ENCODE measurements around the gene HAPLN2.

The HAPLN2 gene

GRCh38 chr1:156664767-156665411, 45.7 kb downstream of the HAPLN2 start:
- peak; percentile 81 for DNase-seq

GRCh38 chr1:156665539-156665938, 46.3 kb downstream of the HAPLN2 start:
- no peak for DNase-seq

- peak; percentile 21 for DNase-seq
These were observed 47.8 kb downstream of the HAPLN2 start for GRCh38 chr1:156666862-156667609.

- peak; percentile 91 for DNase-seq
These were observed 48.4 kb downstream of the HAPLN2 start for GRCh38 chr1:156667610-156667967.

- DNase-seq, result no peak
These were observed 48.9 kb downstream of the HAPLN2 start for GRCh38 chr1:156667968-156668709.

GRCh38 chr1:156668801-156669637, 49.8 kb downstream of the HAPLN2 start:
- DNase-seq, result no peak

GRCh38 chr1:156669794-156670193, 50.6 kb downstream of the HAPLN2 start:
- DNase-seq, result no peak

DNA sequence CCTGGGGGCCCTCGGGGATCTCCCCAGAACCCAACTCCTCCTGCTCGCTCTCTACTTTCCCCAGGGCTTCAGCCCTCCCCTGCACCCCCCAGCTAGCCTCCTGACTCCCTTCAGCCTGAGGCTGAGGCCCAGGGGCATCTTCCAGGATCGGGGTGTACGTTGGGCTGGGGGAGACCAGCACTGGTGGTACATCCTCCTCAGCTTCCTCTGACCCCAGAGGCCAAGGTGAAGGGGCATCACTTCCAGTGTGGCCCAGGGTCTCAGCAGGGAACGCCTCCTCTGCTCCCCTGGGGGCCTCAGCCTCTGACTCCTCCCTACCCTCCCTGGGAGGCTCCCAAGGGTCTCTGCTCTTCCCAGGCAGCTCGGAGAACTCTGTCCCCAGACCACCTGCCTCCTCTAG, 51.1 kb downstream of the HAPLN2 start:
- DNase-seq, result no peak

GRCh38 chr1:156670791-156671190, 51.6 kb downstream of the HAPLN2 start:
- DNase-seq, result no peak

DNA sequence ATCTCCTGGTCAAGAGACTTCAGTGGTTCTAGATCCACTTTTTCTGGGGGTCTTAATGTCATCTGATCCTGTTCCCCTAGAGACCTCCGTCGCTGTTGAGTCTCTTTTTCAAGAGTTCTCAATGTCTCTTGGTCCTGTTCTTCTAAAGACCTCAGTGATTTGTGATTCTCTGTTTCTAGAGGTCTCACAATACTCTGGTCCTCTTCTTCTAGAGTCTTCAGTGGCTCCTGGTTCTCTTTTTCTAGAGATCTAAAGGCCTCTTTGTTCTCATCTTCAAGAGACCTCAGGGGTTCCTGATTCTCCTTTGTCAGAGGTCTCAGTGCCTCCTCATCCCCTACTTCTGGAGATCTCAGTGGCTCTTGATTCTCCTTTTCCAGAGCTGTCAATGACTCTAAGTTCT, 52.6 kb downstream of the HAPLN2 start:
- DNase-seq, result no peak

DNA sequence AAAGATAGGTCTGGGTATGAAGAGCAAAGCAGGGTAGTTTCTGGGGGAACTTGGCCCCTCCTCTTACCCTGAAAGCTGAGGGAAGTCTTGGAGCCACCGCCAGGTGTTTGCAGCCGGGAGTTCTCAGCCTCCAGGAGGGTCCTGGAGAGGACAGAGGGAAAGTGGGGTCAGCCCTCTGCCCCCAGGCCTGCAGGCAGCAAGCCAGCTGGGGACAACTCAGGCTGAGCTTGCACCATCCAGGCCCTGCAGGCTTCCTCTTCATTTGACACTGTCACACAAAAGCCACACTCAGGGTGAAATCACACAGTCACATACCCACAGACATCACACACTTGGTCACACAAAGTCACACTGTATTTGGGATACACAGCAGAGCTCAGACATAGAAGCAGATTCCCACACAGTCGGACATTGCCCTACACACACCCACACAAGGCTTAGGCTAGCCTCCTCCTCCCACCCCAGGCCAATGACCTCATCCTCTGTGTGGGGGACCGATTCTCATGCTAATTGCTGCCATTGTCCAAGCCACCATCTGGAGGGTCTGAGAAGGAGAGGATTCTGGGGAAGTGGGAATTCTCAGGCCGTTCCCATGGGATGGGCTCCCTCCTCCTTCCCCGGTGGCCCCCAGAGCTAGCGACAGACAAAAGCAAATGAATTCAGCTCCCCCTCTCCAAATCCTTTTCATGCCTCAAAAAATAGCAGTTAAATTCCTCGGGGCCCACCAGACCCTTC, 54.3 kb downstream of the HAPLN2 start:
- peak; percentile 29 for DNase-seq
